ENCODE results near the gene GALNT4.

GRCh38 chr12:89521364-89522223, 3.0 kb downstream of the GALNT4 start:
- no peak for TF ChIP-seq TAF1 (IDR thresholded peaks at IDR 0.05; ENCODE audit: borderline replicate concordance, low read depth, low read length)
- no peak for TF ChIP-seq POLR2AphosphoS5 (IDR thresholded peaks at IDR 0.05; ENCODE audit: low read depth, low read length)
